HEK293 (cell line): Measurements from ENCODE around the gene PRR14L.
"Not testable (repeated sequence)": the region's sequence is repeated elsewhere in the genome, so short reads cannot be mapped to it uniquely, and the experiment has no call there.

ENCODE experiments used
- CTCF ChIA-PET: fragments of 350-600 bp; formaldehyde crosslinking; extraction: SDS; loops from one replicate; lab custom pipeline; 2021; ENCODE audit warnings: antibody characterized with exemption; lab: Yijun Ruan, JAX
- POLR2A ChIA-PET: fragments of 300-600 bp; formaldehyde crosslinking; extraction: SDS; loops from one replicate; lab custom pipeline; 2020; ENCODE audit warnings: antibody characterized with exemption, inconsistent platforms; lab: Yijun Ruan, JAX
- H3K27ac ChIP-seq: fragments of 200-500 bp; sonication (Bioruptor generic); 2 replicates; pipeline ENCODE4 v1.5.1; 2014; ENCODE audit warnings: low read depth, low read length, control low read depth, inconsistent platforms; ENCODE audit errors: extremely low read depth
- H3K36me3 ChIP-seq, 2 experiments: fragments of 200-500 bp in 1 of 2; sonication (Bioruptor generic) in 1 of 2; 1 replicate in 1 of 2; 2 replicates in 1 of 2; pipeline ENCODE4 v1.5.1; 2014 to 2017; ENCODE audit warnings: inconsistent platforms in 2 of 2, low read length in 2 of 2; ENCODE audit not compliant: control insufficient read depth in 2 of 2, insufficient read depth in 1 of 2
- H3K4me1 ChIP-seq: fragments of 200-500 bp; sonication (Bioruptor generic); 2 replicates; pipeline ENCODE4 v1.5.1; 2014; ENCODE audit warnings: mild to moderate bottlenecking, low read length, inconsistent platforms; ENCODE audit not compliant: control insufficient read depth, insufficient read depth
- H3K4me3 ChIP-seq: 2 replicates; pipeline ENCODE4 v1.5.1; 2011; ENCODE audit warnings: low read depth, mild to moderate bottlenecking, control low read depth, low read length, moderate library complexity
- H3K9me3 ChIP-seq: fragments of 200-500 bp; sonication (Bioruptor generic); 2 replicates; pipeline ENCODE4 v1.5.1; 2014; ENCODE audit warnings: low read depth, low read length, inconsistent platforms; ENCODE audit not compliant: control insufficient read depth, insufficient read depth
- GFI1B ChIP-seq: fragments of 450-650 bp; formaldehyde crosslinking; IDR thresholded peaks from 2 replicates; pipeline ENCODE4 v1.5.1; 2016; ENCODE audit warnings: missing biosample characterization, missing genetic modification characterization
- KLF10 ChIP-seq: fragments of 450-650 bp; IDR thresholded peaks from 2 replicates; pipeline ENCODE4 v1.5.1; 2018; ENCODE audit warnings: missing biosample characterization, mild to moderate bottlenecking, missing genetic modification characterization
- SP7 ChIP-seq: fragments of 450-650 bp; formaldehyde crosslinking; IDR thresholded peaks from 2 replicates; pipeline ENCODE4 v1.5.1; 2016; ENCODE audit warnings: missing biosample characterization, missing genetic modification characterization
- ZFP41 ChIP-seq: fragments of 450-650 bp; formaldehyde crosslinking; IDR thresholded peaks from 2 replicates; pipeline ENCODE4 v1.5.1; 2016; ENCODE audit warnings: missing biosample characterization, missing genetic modification characterization, borderline replicate concordance
- ZNF146 ChIP-seq: fragments of 450-650 bp; formaldehyde crosslinking; IDR thresholded peaks from 2 replicates; pipeline ENCODE4 v1.5.1; 2016; ENCODE audit warnings: missing biosample characterization, missing genetic modification characterization
- ZNF211 ChIP-seq: fragments of 450-650 bp; formaldehyde crosslinking; IDR thresholded peaks from 2 replicates; pipeline ENCODE4 v1.5.1; 2016; ENCODE audit warnings: low read depth, missing biosample characterization, missing genetic modification characterization
- ZNF423 ChIP-seq: fragments of 450-650 bp; formaldehyde crosslinking; IDR thresholded peaks from 2 replicates; pipeline ENCODE4 v1.5.1; 2016; ENCODE audit warnings: missing biosample characterization, missing genetic modification characterization
- ZNF449 ChIP-seq: fragments of 450-650 bp; formaldehyde crosslinking; IDR thresholded peaks from 2 replicates; pipeline ENCODE4 v1.5.1; 2017; ENCODE audit warnings: missing biosample characterization, mild to moderate bottlenecking, missing genetic modification characterization, moderate library complexity
- ZNF529 ChIP-seq: fragments of 450-650 bp; formaldehyde crosslinking; IDR thresholded peaks from 2 replicates; pipeline ENCODE4 v1.5.1; 2017; ENCODE audit warnings: missing genetic modification characterization, missing biosample characterization; ENCODE audit not compliant: insufficient replicate concordance
- ZNF692 ChIP-seq: fragments of 450-650 bp; formaldehyde crosslinking; IDR thresholded peaks from 2 replicates; pipeline ENCODE4 v1.5.1; 2016; ENCODE audit warnings: missing biosample characterization, missing genetic modification characterization
- ZNF707 ChIP-seq: fragments of 450-650 bp; formaldehyde crosslinking; IDR thresholded peaks from 2 replicates; pipeline ENCODE4 v1.5.1; 2016; ENCODE audit warnings: missing biosample characterization, missing genetic modification characterization
- ZSCAN18 ChIP-seq: fragments of 450-650 bp; formaldehyde crosslinking; IDR thresholded peaks from 2 replicates; pipeline ENCODE4 v1.5.1; 2016; ENCODE audit warnings: missing biosample characterization, missing genetic modification characterization
- ZSCAN30 ChIP-seq: fragments of 450-650 bp; IDR thresholded peaks from 2 replicates; pipeline ENCODE4 v1.5.1; 2018; ENCODE audit warnings: missing biosample characterization, mild to moderate bottlenecking, missing genetic modification characterization, moderate library complexity
- ZXDB ChIP-seq: fragments of 450-650 bp; formaldehyde crosslinking; IDR thresholded peaks from 2 replicates; pipeline ENCODE4 v1.5.1; 2016; ENCODE audit warnings: missing biosample characterization, missing genetic modification characterization
- TF ChIP-seq, protein P1 (sequence below): fragments of 450-650 bp; formaldehyde crosslinking; IDR thresholded peaks from 2 replicates; pipeline ENCODE4 v1.5.1; 2017; ENCODE audit warnings: missing biosample characterization, missing genetic modification characterization
- TF ChIP-seq, protein P2 (sequence below): fragments of 450-650 bp; formaldehyde crosslinking; IDR thresholded peaks from 2 replicates; pipeline ENCODE4 v1.5.1; 2016; ENCODE audit warnings: missing biosample characterization, missing genetic modification characterization
- TF ChIP-seq, protein P3 (sequence below): fragments of 450-650 bp; formaldehyde crosslinking; IDR thresholded peaks from 2 replicates; pipeline ENCODE4 v1.5.1; 2016; ENCODE audit warnings: missing biosample characterization, missing genetic modification characterization
- TF ChIP-seq, protein P4 (sequence below): fragments of 450-650 bp; formaldehyde crosslinking; optimal IDR thresholded peaks from 2 replicates; pipeline ENCODE3; 2016; ENCODE audit warnings: missing biosample characterization, mild to moderate bottlenecking, missing genetic modification characterization

PRR14L gene

GRCh38 chr22:31799358-31799757 lies 49.4 kb upstream of the PRR14L start:
- ChIA-PET CTCF (interaction anchor here (0.6 kb wide), 2 partner anchors 15 to 1027 kb away, joined by 6 to 8 read pairs; no protein-coding TSS in a partner anchor), POLR2A (interaction anchor here (0.7 kb wide), 1 partner anchor 137 kb away, joined by 4 read pairs; no protein-coding TSS in a partner anchor)
- H3K9me3 ChIP-seq, H3K27ac ChIP-seq, H3K4me1 ChIP-seq, H3K4me3 ChIP-seq: not testable (repeated sequence)
- peaks cover 34 to 62% of the 10 kb centered on the region in 2 experiments; a peak in 2 of 3 replicates for H3K36me3 ChIP-seq

- TF ChIP-seq ZSCAN30 (tag by site-specific recombination) (no peak), ZNF146 (tag by site-specific recombination) (no peak), ZNF423 (no peak), ZNF449 (tag by site-specific recombination) (no peak)
- TF ChIP-seq, all 188 proteins: peak for 0
- no peaks in the 10 kb centered on the region for H3K9me3 ChIP-seq
- ChIA-PET CTCF (no interaction called here), POLR2A (no interaction called here)
- H3K4me1 ChIP-seq, result no peaks in the 10 kb centered on the region
- H3K36me3 ChIP-seq, result peaks cover 22 to 46% of the 10 kb centered on the region in 2 experiments
- H3K27ac ChIP-seq, result no peak overlapping the region
- no peak overlapping the region for H3K4me3 ChIP-seq
These were observed 40.3 kb upstream of the PRR14L start for GRCh38 chr22:31790240-31790639.

DNA sequence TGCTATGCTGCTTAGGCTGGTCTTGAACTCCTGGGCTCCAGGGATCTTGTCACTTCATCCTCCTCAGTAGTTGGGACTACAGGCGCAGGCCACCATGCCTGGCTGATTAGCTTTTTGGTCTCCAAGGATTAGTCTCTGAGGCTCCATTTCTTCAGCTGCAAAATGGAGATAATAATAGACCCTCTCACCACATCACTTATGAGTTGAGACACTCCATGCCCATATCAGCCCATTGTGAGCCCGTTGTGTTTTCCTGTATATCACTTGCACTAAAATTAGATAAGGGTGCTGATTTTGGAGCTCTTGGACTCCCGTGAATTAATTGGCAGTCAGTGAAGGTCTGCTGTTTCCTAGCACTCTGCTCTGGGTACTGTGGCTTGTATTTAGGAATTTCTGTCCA lies 39.9 kb upstream of the PRR14L start:
- no peak overlapping the region for H3K27ac ChIP-seq
- ChIA-PET POLR2A (no interaction called here), CTCF (no interaction called here)
- no peaks in the 10 kb centered on the region for H3K9me3 ChIP-seq
- no peaks in the 10 kb centered on the region for H3K4me1 ChIP-seq
- H3K4me3 ChIP-seq, result no peak overlapping the region
- peaks cover 26 to 51% of the 10 kb centered on the region in 2 experiments for H3K36me3 ChIP-seq
- TF ChIP-seq ZNF211 (tag by site-specific recombination) (no peak), ZFP41 (tag by site-specific recombination) (no peak), KLF10 (tag by site-specific recombination) (no peak), GFI1B (tag by site-specific recombination) (no peak), ZNF692 (tag by site-specific recombination) (no peak), ZNF529 (tag by site-specific recombination) (no peak), ZXDB (tag by site-specific recombination) (no peak), ZNF707 (tag by site-specific recombination) (no peak), ZSCAN18 (tag by site-specific recombination) (no peak), SP7 (tag by site-specific recombination) (no peak)
- TF ChIP-seq, protein P1, sequence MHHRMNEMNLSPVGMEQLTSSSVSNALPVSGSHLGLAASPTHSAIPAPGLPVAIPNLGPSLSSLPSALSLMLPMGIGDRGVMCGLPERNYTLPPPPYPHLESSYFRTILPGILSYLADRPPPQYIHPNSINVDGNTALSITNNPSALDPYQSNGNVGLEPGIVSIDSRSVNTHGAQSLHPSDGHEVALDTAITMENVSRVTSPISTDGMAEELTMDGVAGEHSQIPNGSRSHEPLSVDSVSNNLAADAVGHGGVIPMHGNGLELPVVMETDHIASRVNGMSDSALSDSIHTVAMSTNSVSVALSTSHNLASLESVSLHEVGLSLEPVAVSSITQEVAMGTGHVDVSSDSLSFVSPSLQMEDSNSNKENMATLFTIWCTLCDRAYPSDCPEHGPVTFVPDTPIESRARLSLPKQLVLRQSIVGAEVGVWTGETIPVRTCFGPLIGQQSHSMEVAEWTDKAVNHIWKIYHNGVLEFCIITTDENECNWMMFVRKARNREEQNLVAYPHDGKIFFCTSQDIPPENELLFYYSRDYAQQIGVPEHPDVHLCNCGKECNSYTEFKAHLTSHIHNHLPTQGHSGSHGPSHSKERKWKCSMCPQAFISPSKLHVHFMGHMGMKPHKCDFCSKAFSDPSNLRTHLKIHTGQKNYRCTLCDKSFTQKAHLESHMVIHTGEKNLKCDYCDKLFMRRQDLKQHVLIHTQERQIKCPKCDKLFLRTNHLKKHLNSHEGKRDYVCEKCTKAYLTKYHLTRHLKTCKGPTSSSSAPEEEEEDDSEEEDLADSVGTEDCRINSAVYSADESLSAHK (tag by site-specific recombination), result no peak
- TF ChIP-seq, protein P2, sequence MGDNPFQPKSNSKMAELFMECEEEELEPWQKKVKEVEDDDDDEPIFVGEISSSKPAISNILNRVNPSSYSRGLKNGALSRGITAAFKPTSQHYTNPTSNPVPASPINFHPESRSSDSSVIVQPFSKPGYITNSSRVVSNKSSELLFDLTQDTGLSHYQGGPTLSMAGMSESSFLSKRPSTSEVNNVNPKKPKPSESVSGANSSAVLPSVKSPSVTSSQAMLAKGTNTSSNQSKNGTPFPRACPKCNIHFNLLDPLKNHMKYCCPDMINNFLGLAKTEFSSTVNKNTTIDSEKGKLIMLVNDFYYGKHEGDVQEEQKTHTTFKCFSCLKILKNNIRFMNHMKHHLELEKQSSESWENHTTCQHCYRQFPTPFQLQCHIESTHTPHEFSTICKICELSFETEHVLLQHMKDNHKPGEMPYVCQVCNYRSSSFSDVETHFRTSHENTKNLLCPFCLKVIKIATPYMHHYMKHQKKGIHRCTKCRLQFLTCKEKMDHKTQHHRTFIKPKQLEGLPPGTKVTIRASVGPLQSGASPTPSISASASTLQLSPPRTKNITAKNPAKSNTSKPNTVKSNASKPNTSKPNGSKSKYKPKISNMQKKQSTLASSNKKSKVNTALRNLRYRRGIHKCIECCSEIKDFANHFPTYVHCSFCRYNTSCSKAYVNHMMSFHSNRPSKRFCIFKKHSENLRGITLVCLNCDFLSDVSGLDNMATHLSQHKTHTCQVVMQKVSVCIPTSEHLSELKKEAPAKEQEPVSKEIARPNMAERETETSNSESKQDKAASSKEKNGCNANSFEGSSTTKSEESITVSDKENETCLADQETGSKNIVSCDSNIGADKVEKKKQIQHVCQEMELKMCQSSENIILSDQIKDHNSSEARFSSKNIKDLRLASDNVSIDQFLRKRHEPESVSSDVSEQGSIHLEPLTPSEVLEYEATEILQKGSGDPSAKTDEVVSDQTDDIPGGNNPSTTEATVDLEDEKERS (tag by site-specific recombination), result no peak
- TF ChIP-seq, protein P3, sequence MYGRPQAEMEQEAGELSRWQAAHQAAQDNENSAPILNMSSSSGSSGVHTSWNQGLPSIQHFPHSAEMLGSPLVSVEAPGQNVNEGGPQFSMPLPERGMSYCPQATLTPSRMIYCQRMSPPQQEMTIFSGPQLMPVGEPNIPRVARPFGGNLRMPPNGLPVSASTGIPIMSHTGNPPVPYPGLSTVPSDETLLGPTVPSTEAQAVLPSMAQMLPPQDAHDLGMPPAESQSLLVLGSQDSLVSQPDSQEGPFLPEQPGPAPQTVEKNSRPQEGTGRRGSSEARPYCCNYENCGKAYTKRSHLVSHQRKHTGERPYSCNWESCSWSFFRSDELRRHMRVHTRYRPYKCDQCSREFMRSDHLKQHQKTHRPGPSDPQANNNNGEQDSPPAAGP (tag by site-specific recombination), result no peak
- TF ChIP-seq, protein P4, sequence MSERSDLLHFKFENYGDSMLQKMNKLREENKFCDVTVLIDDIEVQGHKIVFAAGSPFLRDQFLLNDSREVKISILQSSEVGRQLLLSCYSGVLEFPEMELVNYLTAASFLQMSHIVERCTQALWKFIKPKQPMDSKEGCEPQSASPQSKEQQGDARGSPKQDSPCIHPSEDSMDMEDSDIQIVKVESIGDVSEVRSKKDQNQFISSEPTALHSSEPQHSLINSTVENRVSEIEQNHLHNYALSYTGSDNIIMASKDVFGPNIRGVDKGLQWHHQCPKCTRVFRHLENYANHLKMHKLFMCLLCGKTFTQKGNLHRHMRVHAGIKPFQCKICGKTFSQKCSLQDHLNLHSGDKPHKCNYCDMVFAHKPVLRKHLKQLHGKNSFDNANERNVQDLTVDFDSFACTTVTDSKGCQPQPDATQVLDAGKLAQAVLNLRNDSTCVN (tag by site-specific recombination), result no peak
